ENCODE results near the gene RPS3. TPM values are rescaled to one million over a fixed set of nuclear protein-coding genes. Genes with fewer than 3 reads are reported as not detected.
A peak's percentile ranks its signal among the peaks of the same experiment; 100 is the strongest.
"Not testable (repeated sequence)": the region's sequence is repeated elsewhere in the genome, so short reads cannot be mapped to it uniquely, and the experiment has no call there.

The RPS3 gene
- total and polyA plus RNA-seq, 2 experiments from 2014 or later: 1,745 to 2,793 TPM

GRCh38 chr11:75406338-75406777 lies 7.0 kb downstream of the RPS3 start:
- DNase-seq (ENCODE audit: low spot score): no peak
- H4K20me1 ChIP-seq (replicated peaks; ENCODE audit: insufficient read depth): peaks cover 62% of the 10 kb centered on the region

GRCh38 chr11:75408957-75409219 lies 9.6 kb downstream of the RPS3 start:
- Mint-ChIP-seq H3K27me3 (ENCODE audit: insufficient read depth, low read depth, poor library complexity) (peaks cover 13% of the 10 kb centered on the region), H3K4me1 (peaks cover 11% of the 10 kb centered on the region), H3K27ac (no peak overlapping the region), H3K9me3 (0 out of 3 replicates have a peak, but pooled peaks cover 5% of the 10 kb centered on the region), H3K36me3 (ENCODE audit: low read depth) (peaks cover 72% of the 10 kb centered on the region), H3K4me3 (no peak overlapping the region)
- Histone ChIP-seq H3K79me2 (replicated peaks; ENCODE audit: insufficient read depth) (peaks cover 30% of the 10 kb centered on the region), H3K27ac (ENCODE audit: low read depth) (peak overlapping the region; percentile 13), H3K4me2 (no peak overlapping the region), H3K4me1 (ENCODE audit: insufficient read depth) (no peaks in the 10 kb centered on the region), H3F3A (replicated peaks; ENCODE audit: low read depth) (peaks cover 32% of the 10 kb centered on the region), H3K4me3 (no peak overlapping the region), H2AFZ (no peak overlapping the region), H3K9me2 (ENCODE audit: insufficient read depth) (no peaks in the 10 kb centered on the region), H3K36me3 (ENCODE audit: insufficient read depth) (peaks cover 61% of the 10 kb centered on the region), H4K20me1 (replicated peaks; ENCODE audit: insufficient read depth) (peaks cover 37% of the 10 kb centered on the region), H3K27me3 (ENCODE audit: insufficient read depth) (no peaks in the 10 kb centered on the region)
- ATAC-seq: no peak
- no peak for TF ChIP-seq EZH2 (IDR thresholded peaks at IDR 0.05; ENCODE audit: low read depth, unreplicated experiment)
- TF ChIP-seq POLR2AphosphoS5 (IDR thresholded peaks at IDR 0.05; ENCODE audit: low read depth): no peak
- TF ChIP-seq NANOG (IDR thresholded peaks at IDR 0.05; ENCODE audit: borderline replicate concordance): no peak
- TF ChIP-seq ETS1 (IDR thresholded peaks at IDR 0.05): no peak
- TF ChIP-seq CTCF (conservative IDR thresholded peaks at IDR 0.05; ENCODE audit: low read depth in 2 of 2): no peak
- DNase-seq (ENCODE audit: low spot score): no peak

More at GRCh38 chr11:75406338-75406777, 7.0 kb downstream of the RPS3 start:
- Histone ChIP-seq H3K4me2 (no peak overlapping the region), H3K4me3 (no peak overlapping the region), H3K4me1 (ENCODE audit: insufficient read depth) (peaks cover 24% of the 10 kb centered on the region), H3K79me2 (replicated peaks; ENCODE audit: insufficient read depth) (peaks cover 55% of the 10 kb centered on the region), H3K9me2 (ENCODE audit: insufficient read depth) (no peaks in the 10 kb centered on the region), H3K36me3 (ENCODE audit: insufficient read depth) (peaks cover 73% of the 10 kb centered on the region), H3K27me3 (ENCODE audit: insufficient read depth) (no peaks in the 10 kb centered on the region), H3K27ac (ENCODE audit: low read depth) (no peak overlapping the region), H2AFZ (no peak overlapping the region), H3F3A (replicated peaks; ENCODE audit: low read depth) (peaks cover 57% of the 10 kb centered on the region)
- no peak for ATAC-seq
- no peak overlapping the region for H3K4me3 Mint-ChIP-seq
- H3K4me1 Mint-ChIP-seq: peaks cover 37% of the 10 kb centered on the region
- H3K27ac Mint-ChIP-seq: no peak overlapping the region
- H3K36me3 Mint-ChIP-seq (ENCODE audit: low read depth): peaks cover 82% of the 10 kb centered on the region
- H3K27me3 Mint-ChIP-seq (ENCODE audit: insufficient read depth, low read depth, poor library complexity): peaks cover 12% of the 10 kb centered on the region
- TF ChIP-seq ZNF331 (CRISPR knock-in tag; IDR thresholded peaks at IDR 0.05; ENCODE audit: low read depth): no peak
- peak; percentile 32 for TF ChIP-seq POLR2AphosphoS5 (IDR thresholded peaks at IDR 0.05; ENCODE audit: low read depth)
- H3K9me3 Mint-ChIP-seq: peaks cover 5% of the 10 kb centered on the region; the same call in 1 of the 3 replicates

- not testable (repeated sequence) for H3K4me3 Mint-ChIP-seq; H3K27ac Mint-ChIP-seq; H3K9me3 Mint-ChIP-seq; H2AFZ ChIP-seq; DNase-seq (ENCODE audit: low spot score); ATAC-seq; H3K27ac ChIP-seq (ENCODE audit: low read depth); H3K4me2 ChIP-seq; H3K4me1 ChIP-seq (ENCODE audit: insufficient read depth); H3K4me3 ChIP-seq; H3K4me1 Mint-ChIP-seq; H3K9me2 ChIP-seq (ENCODE audit: insufficient read depth); H3K27me3 ChIP-seq (ENCODE audit: insufficient read depth)
- H3K27me3 Mint-ChIP-seq (ENCODE audit: insufficient read depth, low read depth, poor library complexity): peaks cover 13% of the 10 kb centered on the region
- Histone ChIP-seq H3F3A (replicated peaks; ENCODE audit: low read depth) (peaks cover 21% of the 10 kb centered on the region), H4K20me1 (replicated peaks; ENCODE audit: insufficient read depth) (peaks cover 26% of the 10 kb centered on the region), H3K79me2 (replicated peaks; ENCODE audit: insufficient read depth) (peaks cover 19% of the 10 kb centered on the region), H3K36me3 (ENCODE audit: insufficient read depth) (peaks cover 52% of the 10 kb centered on the region)
- H3K36me3 Mint-ChIP-seq (ENCODE audit: low read depth): peaks cover 70% of the 10 kb centered on the region
These were observed 10.7 kb downstream of the RPS3 start for GRCh38 chr11:75409971-75410370.

GRCh38 chr11:75413146-75413545 lies 13.8 kb downstream of the RPS3 start:
- H3K27me3 ChIP-seq (ENCODE audit: insufficient read depth); H3K27ac Mint-ChIP-seq; H3K4me1 Mint-ChIP-seq; H2AFZ ChIP-seq; H3K9me3 Mint-ChIP-seq; H3K9me2 ChIP-seq (ENCODE audit: insufficient read depth); ATAC-seq; H3F3A ChIP-seq (replicated peaks; ENCODE audit: low read depth); H3K4me2 ChIP-seq; H3K79me2 ChIP-seq (replicated peaks; ENCODE audit: insufficient read depth); DNase-seq (ENCODE audit: low spot score); H3K4me3 Mint-ChIP-seq; H3K4me1 ChIP-seq (ENCODE audit: insufficient read depth); H3K27me3 Mint-ChIP-seq (ENCODE audit: insufficient read depth, low read depth, poor library complexity); H3K4me3 ChIP-seq; H3K27ac ChIP-seq (ENCODE audit: low read depth): not testable (repeated sequence)
- Histone ChIP-seq H3K36me3 (ENCODE audit: insufficient read depth) (peaks cover 29% of the 10 kb centered on the region), H4K20me1 (replicated peaks; ENCODE audit: insufficient read depth) (peaks cover 12% of the 10 kb centered on the region)
- H3K36me3 Mint-ChIP-seq (ENCODE audit: low read depth): peaks cover 46% of the 10 kb centered on the region
